GM10266 (cell line): Measurements from ENCODE around the gene CLPSL1.

ENCODE experiments used
- DNase-seq: peaks from one replicate; pipeline ENCODE4 v3.0.0; 2012; ENCODE audit errors: extremely low spot score
- CTCF ChIP-seq: IDR thresholded peaks from 2 replicates; pipeline ENCODE4 v1.5.1; 2012; ENCODE audit warnings: mild to moderate bottlenecking, low read depth; ENCODE audit not compliant: control insufficient read depth, insufficient read depth; ENCODE audit errors: missing control alignments

The CLPSL1 gene

GRCh38 chr6:35833536-35833935 lies 52.7 kb downstream of the CLPSL1 start:
- DNase-seq = no peak
- TF ChIP-seq CTCF = no peak
